NCI-H1092 treated with DMSO at 0.1 percent for 48 hours (cell line): ENCODE data around the gene PRG3.

ENCODE experiments used
- DNase-seq: peaks from one replicate; lab custom pipeline; 2025; lab: John Stamatoyannopoulos, UW

Gene PRG3

DNA sequence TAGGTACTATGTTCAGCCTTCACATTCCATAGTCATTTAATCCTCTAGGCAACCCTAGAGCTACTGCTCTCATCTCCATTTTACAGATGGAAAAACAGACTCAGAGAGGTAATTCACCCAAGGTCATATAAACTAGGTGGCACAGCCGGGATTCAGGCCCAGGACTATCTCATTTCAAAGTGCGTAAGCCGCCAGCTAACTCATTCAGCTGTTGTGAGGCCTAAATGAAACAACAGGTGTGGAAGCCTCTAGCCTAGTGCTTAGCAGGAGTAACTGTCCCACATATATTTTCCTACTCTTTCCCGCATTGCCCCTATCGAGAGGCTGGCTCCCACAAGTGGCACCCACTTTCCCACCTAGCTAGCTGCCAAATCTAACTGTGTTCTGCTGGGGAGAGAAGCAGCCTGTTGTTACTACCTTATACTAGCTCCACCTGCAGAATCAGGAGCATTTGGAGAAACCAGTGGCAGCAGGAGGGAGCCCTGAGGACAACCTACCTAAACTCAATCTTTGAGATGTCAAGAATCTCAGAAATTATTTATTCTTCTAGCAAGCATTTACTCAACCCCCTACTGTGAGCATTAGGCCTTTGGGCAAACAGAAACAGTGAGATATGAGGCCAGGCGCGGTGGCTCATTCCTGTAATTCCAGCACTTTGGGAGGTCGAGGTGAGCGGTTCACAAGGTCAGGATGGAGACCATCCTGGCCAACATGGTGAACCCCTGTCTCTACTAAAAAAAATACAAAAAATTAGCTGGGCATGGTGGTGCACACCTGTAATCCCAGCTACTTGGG, 20.9 kb downstream of the PRG3 start:
- no peak for DNase-seq

DNA sequence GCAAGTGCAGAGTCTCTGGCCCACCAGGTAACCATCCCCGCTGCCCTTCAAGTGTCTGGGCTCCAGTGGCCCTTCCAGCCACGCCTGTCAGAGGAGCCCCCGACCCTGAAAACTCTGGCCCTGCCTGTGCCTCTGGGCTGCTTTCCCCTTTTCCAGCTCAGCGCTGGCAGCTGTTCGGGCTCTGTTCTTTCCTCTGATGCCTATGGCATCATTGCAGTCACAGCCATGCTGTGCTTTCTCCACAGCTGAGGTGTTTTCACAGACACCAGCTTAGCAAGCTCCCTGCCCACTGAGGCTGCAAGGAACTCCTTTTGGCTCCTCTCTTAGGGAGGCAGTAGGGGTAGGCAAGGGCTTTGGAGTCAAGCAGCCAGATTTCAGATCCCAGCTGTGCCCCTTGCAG, 21.6 kb downstream of the PRG3 start:
- no peak for DNase-seq

DNA sequence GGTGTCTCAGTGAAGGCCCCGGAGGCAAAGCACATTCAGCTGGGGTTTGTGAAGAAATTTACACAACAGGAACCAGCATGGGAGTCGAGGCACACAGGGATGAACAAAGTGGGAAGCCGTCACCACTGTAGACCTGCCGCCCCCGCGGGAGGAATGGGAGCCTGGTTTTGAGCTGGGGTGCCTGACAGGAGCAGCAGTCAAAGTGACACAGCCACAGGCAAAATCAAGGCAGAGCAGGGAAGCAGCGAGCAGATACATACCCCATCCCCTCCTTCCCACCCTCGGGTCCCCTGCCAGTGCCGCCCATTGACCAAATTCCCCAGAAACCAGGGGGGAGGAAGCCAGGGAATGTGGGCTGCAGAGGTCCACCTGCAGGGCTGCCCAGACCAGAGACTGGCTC, 22.0 kb downstream of the PRG3 start:
- no peak for DNase-seq

DNA sequence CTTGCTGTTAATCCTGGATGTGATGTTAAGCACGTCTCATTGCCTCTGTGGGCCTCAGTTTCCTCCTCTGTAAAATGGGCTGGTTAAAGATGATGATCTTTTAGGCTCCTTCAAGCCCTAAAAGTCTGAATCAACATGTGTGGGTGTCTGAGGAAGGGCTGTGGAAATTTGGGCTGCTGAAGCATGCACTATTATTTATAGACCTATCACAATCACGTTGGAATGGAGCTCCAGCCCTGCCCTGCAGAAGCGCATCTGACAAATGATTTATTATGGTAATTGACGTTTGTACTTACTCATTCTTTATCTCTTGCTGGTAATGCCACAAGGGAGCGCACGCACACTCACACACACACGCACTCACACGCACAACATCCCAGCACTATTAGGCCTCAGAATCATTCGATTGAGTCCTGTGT, 22.4 kb downstream of the PRG3 start:
- DNase-seq: no peak

DNA sequence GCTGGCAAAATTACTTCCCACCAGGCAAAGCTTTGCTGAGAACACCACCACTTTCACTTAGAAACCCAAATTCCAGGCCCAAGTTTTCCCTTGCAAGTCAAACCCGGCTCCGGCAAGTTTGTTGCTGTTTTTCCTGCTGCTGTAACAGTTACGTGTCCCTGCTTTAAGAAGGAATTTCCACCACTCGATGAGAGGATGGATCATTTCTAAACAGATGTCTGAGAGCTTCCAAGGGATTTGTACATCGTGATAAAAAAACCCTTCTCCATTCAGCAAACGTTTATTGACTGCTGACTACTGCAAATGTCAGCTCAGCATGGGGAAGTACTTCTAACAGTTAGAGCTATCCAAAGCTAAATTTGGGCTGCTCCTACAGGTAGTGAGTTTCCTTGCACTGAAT, 23.1 kb downstream of the PRG3 start:
- no peak for DNase-seq

DNA sequence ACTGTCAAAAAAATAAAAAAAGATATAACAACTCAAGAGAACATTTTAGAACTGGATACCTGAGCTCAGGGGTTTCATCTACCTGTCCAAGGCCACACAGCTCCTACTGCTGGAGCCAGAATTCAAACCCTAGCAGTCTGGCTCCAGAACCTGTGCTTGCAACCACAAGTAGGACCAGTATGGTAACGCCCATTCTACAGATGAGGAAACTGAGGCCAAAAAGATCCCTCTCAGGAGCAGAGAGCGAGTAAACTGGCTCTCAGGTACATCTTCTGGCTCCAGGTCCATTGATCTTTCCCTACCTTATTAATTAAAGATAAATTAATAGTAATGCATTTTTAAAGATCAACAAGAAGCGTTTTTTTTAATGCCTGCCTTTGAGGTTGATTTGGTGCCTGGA, 23.6 kb downstream of the PRG3 start:
- DNase-seq: no peak

DNA sequence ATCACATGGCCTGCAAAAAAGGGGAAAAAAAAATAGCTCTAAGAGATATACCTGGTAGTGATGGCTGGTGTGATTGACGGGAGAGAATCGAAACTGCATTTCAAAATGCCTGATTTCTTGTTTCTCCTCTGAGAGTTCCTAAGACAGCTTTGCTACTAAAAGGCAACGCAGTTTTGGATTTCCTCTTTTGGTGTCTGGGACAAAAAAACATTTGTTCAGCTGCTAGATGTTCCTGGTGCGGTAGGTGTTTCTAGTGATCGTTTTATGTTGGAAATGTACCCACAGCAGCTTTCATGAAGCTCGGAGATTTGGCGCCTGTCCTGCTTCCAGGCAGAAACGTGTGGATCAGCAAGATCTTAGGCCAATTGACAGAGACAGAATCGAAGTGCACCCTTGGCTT, 24.7 kb downstream of the PRG3 start:
- peak; percentile 11 for DNase-seq

DNA sequence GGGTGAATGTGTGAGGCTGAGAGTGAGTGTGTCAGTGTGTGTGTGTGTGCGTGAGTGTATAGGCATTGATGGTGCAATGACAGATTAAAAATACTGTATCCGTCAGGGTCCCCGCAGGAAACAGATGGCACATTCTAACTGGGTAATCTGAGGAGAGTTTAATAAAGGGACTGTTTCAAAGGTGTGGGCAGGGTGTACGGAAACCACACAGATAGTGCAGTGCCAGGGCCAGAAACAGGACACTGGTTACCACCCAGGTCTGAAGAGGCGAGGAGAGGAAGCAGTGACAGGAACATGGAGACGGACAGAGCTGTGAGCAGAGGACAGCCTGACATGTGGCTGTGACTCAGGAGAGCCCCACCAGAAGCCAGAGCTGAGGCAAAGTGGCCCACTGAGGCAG, 26.3 kb downstream of the PRG3 start:
- DNase-seq: no peak

DNA sequence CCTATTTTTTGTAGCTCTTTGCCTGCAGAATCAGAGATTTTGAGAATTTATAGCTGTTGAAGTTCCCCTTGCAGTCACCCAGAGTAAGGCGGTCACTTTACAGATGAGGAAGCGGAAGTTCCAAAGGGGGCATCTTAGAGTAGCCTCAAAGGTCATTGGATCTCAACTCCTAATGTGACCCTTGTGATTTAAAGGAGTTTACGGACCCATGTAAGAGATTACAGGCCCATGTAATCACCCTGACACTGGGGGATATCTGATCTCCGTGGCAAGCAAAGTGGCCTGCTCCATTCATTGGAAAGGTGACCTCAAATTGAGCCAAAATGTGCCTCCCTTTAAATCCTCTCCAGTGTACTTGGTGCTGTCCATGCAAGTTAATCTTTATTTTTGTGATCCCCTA, 27.1 kb downstream of the PRG3 start:
- DNase-seq: no peak

DNA sequence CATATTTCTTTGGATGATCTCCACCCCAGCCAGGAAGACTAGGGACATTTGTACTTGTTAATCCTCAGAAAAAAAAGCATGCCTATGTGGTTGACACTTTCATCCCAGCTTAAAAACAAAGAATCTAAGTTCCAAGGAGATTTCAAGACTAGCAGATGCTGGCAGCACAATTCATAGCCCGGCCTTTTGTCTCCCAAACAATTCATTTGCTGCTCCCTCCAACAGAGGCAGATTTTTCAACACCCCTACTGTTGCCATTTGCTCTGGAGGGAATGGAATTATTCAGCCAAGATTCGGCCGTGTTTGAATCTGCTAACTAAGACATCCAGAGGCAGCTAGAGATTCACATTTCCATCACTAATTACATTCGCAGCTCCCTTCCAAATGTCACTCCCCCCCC, 27.5 kb downstream of the PRG3 start:
- no peak for DNase-seq

DNA sequence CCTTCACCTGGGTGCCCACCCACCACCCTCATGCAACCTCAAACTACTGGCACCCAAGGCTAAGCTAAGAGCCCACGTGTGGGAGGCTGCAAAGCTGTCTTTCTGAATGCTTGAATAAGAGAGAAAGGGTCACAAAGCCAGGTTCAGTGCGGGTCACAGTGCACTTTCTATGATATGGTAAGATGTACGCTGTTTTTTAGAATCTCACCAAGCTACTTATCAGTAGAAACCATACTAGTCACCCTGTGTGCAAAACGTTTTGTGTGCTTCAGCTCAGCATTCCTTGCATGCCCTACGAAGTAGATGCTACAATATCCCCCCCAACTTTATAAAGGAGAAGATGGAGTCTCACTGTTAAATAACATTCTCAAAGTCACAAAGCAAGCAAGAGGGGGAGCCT, 27.9 kb downstream of the PRG3 start:
- no peak for DNase-seq

DNA sequence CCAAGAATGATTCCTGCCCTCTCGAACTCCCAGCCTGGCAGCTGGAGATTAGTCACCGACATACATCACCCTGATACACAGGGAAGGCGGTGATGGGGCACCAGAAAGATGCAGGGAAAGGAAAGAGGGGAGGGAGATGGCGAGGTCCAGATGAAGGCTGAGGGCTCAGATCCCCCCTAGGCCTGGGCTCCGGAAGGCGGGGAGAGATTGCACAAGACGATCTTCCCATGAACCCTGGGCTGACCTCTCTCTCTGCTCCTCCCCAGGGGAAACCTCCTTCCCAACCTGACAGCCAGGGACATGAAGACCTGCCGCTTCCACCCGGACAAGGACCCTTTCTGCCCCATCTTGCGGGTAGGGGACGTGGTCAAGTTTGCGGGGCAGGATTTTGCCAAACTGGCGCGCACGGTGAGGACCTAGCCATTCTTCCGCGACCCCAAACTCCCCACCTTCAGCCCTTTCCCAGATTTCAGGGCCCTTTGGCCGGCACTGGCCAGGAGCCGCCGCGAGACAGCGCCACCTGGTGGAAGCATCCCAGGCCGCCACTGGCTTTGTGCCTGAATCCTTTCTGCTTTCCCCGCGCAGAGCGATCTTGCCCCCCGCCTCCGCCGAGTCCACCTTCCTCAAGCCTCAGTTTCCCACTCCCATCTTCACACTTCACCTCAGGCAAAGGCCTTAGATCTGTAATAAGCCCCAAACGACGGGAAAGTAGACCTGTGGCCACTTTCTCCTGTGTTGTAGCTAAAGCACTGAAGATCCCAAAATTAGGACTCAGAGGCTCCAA, 31.3 kb downstream of the PRG3 start:
- peak; percentile 25 for DNase-seq

DNA sequence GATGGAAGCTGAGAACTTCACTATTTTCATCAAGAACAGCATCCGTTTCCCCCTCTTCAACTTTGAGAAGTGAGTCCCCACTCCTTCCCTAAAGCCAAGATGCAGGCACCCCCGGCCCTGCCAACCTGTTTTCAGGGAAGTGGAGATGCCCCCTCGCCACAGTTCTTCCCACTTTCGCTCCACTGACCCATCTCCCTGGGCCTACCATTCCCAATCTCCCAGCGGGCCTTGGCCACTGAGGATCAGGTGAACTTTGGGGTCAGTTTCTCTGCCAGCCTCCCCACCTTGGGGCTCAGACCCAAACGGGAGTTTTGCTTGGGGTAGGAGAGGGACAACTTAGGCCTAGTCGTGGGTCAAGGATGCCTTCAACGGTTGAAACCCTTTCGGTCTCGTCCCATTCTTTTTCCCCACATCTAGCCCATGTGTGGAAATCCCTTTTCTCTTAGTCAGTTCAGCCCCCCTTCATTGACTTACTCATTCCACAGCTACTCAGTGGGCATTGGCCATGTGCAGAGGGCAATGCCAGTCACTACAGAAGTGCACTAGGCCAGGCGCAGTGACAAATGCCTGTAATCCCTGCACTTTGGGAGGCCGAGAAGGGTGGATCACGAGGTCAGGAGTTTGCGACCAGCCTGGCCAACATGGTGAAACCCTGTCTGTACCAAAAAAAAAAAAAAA, 32.2 kb downstream of the PRG3 start:
- DNase-seq: no peak

DNA sequence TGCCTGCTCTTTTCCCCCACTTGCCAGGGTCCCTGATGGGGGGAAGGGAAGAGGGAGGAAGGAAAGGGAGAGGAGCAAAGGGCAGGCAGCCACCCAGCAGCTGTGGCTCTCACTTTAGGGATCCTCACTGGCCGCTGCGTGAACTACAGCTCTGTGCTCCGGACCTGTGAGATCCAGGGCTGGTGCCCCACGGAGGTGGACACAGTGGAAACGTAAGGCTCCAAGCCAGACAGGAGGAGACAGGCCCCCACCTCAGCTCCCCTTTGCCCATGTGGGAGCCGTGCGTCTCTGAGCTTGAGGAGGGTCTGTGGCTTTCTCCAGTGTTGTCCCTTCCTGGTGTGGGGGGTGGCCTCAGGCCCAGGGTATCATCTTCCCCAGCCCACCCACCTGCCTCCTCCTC, 32.9 kb downstream of the PRG3 start:
- no peak for DNase-seq

DNA sequence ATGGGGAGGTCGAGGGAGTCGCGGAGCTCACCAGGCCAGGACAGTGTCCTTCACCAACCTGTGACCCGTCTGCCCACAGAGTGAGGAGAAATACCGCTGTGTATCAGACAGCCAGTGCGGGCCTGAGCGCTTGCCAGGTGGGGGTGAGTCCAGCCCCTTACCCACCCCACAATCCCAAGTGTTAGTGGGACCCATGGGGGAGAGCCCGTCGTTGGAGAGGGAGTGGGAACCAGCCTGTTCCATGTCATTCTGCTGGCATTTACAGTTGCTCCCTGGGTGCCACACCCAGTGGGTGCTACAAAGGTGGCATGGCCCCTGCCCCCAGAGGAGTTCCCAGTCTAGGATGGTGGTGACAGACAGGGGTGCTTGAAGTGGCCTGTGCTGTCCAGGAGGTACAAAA, 33.6 kb downstream of the PRG3 start:
- no peak for DNase-seq

DNA sequence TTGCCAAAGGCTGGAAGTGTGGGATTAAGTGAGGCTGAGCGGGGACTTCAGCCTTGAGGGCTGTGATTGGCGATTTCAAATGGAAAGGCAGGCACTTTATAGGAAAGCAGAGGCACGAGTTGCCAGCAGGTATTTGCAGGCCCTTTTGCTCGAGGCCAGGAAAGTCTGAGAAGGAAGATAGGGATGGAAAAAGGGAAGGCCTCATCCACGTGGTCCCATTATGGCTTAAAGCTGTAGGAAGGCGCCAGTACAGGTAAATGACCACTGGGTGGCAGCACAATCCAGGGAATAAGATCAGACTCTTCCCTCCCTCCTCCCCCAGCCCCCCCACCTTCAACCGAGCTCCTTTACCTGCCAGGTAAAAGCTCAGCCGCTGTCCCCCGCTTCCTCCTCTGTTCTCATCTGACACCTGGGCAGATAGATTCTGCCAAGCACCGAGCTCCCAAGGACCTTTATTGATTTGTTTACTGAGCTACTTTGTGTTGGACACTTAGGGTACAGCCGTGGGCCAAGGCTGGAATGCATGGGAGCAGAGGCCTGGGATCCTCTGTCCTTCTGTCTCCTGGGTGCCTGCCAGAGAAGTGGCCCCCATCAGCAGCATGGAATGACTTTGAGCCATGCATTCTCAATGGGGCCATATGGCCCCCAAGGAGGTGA, 35.3 kb downstream of the PRG3 start:
- DNase-seq: peak; percentile 74

DNA sequence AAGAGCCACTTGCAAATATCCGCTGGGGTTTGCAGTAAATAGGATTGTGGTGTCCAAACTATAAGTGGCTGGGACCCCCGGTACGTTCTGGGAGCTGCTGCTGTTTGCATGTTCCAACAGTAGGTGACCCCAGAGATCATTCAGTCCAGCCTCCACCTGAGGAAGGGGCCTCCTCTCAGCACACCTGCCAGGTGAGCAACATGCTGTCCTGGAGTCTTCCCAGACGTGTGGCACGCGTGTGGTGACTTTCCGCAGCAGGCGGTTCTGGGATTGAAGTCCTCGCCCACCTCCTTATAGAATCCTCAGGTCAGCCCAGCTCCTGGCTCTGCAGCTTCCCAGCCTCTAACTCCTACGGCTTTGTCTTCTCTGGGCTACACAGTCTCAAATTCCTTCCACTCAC, 36.1 kb downstream of the PRG3 start:
- no peak for DNase-seq

DNA sequence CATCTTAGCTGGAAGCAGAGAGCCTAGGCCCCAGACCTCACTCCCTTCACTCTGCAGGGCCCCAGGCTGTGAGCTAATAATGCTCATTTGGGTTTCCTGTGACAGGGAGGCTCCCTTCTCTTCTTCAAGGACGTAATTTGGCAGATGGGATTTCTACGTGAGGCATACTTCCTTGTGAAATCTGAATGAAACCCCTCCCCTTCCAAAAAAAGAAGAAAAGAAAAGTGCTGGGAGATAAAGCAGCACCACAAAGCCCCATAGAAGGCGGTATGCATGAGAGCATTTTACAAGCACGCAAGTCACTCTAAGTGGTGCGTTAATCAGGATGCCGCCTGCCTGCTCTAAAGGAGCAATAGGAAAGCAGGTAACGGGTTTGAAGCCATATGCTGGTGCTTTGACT, 37.1 kb downstream of the PRG3 start:
- DNase-seq: no peak

DNA sequence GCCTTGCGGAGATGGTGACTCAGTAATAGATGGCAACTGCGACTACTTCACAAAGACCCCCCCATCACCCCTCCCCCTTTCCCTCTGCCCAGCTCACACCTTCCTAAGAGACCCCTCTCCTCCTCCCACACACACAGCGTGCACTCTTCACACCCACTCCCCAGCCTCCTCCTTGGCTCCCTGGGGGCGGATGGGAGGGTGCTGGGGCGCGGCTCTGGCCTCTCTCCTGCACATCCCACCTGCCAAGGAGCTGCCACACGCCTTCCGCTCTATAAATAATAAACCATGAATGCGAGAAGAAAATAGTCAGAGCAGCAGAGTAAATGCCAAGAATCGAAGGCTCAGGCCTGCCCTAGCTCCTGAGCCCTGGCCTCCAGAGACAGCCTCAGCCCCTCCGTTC, 38.2 kb downstream of the PRG3 start:
- DNase-seq: no peak

DNA sequence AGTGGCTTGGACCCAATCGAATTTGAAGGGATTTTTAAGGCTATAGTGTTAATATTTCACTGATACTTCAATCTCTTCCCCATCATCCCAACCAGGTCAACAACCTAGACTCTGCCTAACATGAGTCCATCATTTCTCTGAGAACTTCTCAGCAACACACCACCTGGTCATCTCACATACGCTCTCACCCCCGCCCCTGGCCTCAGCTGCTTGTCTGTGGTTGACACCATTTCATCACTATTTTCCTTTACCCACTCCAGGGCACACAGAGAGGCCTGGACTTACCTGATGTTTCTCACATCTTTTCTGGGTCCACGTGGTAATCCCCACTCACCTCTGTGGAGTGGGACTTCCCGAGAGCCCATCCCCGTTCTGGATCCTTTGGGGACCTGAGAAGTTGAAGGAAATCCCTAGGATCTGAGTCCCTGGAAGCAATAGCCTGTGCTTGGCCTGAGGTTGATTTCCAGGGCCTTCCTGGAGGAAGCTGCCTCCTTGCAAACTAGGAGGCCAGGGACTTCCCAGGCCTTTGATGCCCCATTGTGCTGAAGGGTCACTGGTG, 39.6 kb downstream of the PRG3 start:
- no peak for DNase-seq

DNA sequence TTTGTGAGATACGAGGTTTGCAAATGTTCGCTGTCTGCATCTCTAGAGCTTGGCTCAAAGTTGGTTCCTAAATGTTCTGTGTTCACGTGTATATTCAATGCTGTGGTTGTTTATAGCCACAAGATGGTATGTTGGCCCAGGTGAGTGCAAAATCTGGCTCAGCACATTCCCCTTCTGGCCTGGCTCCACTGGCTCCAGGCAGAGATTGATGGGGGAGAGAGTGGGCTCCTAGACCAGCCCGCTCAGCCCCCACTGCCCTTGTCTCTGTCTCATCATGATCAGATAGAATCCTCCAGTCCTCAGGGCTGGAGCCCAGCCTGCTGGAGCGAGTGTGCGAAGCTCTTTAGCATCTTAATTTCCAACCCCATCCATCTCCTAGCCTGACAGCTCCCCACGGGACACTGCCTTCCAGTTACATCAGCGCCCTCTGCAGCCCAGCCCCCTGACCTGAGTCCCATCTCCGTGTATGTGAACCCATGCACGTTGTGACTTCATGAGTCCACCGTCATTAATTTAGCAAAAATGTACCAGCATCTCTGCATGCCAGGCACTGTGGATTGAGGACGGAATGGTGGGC, 40.8 kb downstream of the PRG3 start:
- no peak for DNase-seq

DNA sequence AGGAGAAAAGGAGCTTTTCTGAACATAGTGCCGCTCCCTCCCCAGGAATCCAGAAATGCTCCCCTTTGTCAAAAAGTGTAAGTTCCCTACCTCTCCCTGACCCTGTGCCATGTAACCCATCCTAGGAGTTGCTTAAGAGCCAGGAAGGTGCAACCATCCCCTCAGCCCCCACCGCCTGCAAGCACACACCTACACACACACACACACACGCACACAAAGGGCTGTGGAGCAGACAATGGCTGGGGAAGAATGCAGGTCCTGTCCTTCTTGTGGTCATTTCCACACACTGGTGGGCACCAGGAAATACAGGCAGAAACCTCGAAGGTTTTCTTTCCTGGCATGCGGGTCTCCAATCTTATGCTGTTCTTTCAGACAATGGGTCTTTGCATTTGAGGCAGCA, 41.6 kb downstream of the PRG3 start:
- no peak for DNase-seq
